GM18498 (cell line): ENCODE data around the gene CAMTA1.
"Not testable (repeated sequence)": the region's sequence is repeated elsewhere in the genome, so short reads cannot be mapped to it uniquely, and the experiment has no call there.

Source experiments
- ATAC-seq: cut with Tn5 transposase; IDR thresholded peaks from one replicate; pipeline ENCODE4 v1.9.1; 2021; ENCODE audit warnings: mild to moderate bottlenecking, moderate library complexity; ENCODE audit not compliant: unreplicated experiment

The CAMTA1 gene

GRCh38 chr1:6905790-6906189, 120.5 kb downstream of the CAMTA1 start:
- ATAC-seq = no peak

- no peak for ATAC-seq
Measured at GRCh38 chr1:6906783-6907182, 121.5 kb downstream of the CAMTA1 start.

GRCh38 chr1:6907201-6907600, 121.9 kb downstream of the CAMTA1 start:
- ATAC-seq = no peak

GRCh38 chr1:6907676-6908434, 122.6 kb downstream of the CAMTA1 start:
- no peak for ATAC-seq

GRCh38 chr1:6909401-6909800, 124.1 kb downstream of the CAMTA1 start:
- no peak for ATAC-seq

- ATAC-seq = no peak
Measured at GRCh38 chr1:6909857-6910256, 124.6 kb downstream of the CAMTA1 start.

GRCh38 chr1:6911021-6911941, 126.0 kb downstream of the CAMTA1 start:
- no peak for ATAC-seq

GRCh38 chr1:6911974-6912373, 126.7 kb downstream of the CAMTA1 start:
- ATAC-seq = no peak

GRCh38 chr1:6912518-6912917, 127.3 kb downstream of the CAMTA1 start:
- ATAC-seq = no peak

GRCh38 chr1:6913086-6913485, 127.8 kb downstream of the CAMTA1 start:
- ATAC-seq = no peak

- no peak for ATAC-seq
Measured at GRCh38 chr1:6914706-6915105, 129.5 kb downstream of the CAMTA1 start.

GRCh38 chr1:6915999-6916565, 130.8 kb downstream of the CAMTA1 start:
- no peak for ATAC-seq

GRCh38 chr1:6917067-6917466, 131.8 kb downstream of the CAMTA1 start:
- no peak for ATAC-seq

GRCh38 chr1:6918186-6918924, 133.1 kb downstream of the CAMTA1 start:
- no peak for ATAC-seq

GRCh38 chr1:6918925-6919511, 133.8 kb downstream of the CAMTA1 start:
- no peak for ATAC-seq

GRCh38 chr1:6921506-6921905, 136.3 kb downstream of the CAMTA1 start:
- ATAC-seq = not testable (repeated sequence)

- ATAC-seq = no peak
Measured at GRCh38 chr1:6922096-6922931, 137.1 kb downstream of the CAMTA1 start.

GRCh38 chr1:6923012-6923411, 137.8 kb downstream of the CAMTA1 start:
- no peak for ATAC-seq

GRCh38 chr1:6923416-6923815, 138.2 kb downstream of the CAMTA1 start:
- no peak for ATAC-seq
